Testis (tissue), 2 donors: ENCODE results near the gene ARMC3.

Experiments
- POLR2A ChIP-seq: fragments of 450-650 bp; IDR thresholded peaks from one replicate; pipeline ENCODE4 v1.6.1; 2017; ENCODE audit warnings: antibody characterized with exemption, mild to moderate bottlenecking, moderate library complexity
- TF ChIP-seq, protein P1 (sequence below), 3 experiments: fragments of 450-650 bp in 2 of 3; fragments of 200-600 bp in 1 of 3; sonication (generic) in 1 of 3; IDR thresholded peaks; one replicate each; pipeline ENCODE4 v1.5.1; 2016 to 2019; ENCODE audit warnings: antibody characterized with exemption in 3 of 3, mild to moderate bottlenecking in 2 of 3, moderate library complexity in 1 of 3

DNA sequence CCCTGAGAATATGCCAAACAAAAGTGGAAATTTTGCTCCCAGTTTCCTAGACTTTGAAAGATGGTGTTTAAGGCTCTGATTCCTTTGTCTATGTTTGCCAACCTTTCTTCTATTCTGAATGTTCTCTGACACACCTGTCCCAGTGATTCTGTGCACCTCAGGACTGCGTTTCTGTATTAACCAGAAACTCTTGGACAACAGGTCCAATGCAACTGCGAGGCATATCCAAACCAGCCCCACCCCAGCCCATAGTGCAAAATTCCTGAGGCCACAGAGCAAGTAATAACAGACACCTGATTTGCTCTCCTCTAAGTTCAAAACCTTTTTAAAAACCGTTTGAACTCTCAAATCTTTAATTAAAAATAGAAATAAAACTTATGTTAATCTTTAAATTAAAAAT lies 130.5 kb downstream of the ARMC3 start:
- TF ChIP-seq, protein P1, sequence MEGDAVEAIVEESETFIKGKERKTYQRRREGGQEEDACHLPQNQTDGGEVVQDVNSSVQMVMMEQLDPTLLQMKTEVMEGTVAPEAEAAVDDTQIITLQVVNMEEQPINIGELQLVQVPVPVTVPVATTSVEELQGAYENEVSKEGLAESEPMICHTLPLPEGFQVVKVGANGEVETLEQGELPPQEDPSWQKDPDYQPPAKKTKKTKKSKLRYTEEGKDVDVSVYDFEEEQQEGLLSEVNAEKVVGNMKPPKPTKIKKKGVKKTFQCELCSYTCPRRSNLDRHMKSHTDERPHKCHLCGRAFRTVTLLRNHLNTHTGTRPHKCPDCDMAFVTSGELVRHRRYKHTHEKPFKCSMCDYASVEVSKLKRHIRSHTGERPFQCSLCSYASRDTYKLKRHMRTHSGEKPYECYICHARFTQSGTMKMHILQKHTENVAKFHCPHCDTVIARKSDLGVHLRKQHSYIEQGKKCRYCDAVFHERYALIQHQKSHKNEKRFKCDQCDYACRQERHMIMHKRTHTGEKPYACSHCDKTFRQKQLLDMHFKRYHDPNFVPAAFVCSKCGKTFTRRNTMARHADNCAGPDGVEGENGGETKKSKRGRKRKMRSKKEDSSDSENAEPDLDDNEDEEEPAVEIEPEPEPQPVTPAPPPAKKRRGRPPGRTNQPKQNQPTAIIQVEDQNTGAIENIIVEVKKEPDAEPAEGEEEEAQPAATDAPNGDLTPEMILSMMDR (IDR thresholded peaks at IDR 0.05) = no peak
- TF ChIP-seq POLR2A = no peak
